OCI-LY1 (cell line): ENCODE measurements around the gene ARID5B.
"Not testable (repeated sequence)": the region's sequence is repeated elsewhere in the genome, so short reads cannot be mapped to it uniquely, and the experiment has no call there.

Experiments
- H2AFZ ChIP-seq: fragments of 200-600 bp; sonication (generic), shearing (Covaris generic); 2 replicates; pipeline ENCODE4 v1.6.0; 2014; ENCODE audit warnings: antibody characterized with exemption, mild to moderate bottlenecking, low read length
- H3F3A ChIP-seq: fragments of 200-600 bp; sonication (generic), shearing (Covaris generic); 2 replicates; pipeline ENCODE4 v1.6.0; 2014; ENCODE audit warnings: mild to moderate bottlenecking, antibody characterized with exemption, low read length, moderate library complexity; ENCODE audit not compliant: insufficient read depth
- H3K27ac ChIP-seq: fragments of 200-600 bp; sonication (generic); 2 replicates; pipeline ENCODE4 v1.5.1; 2014; ENCODE audit warnings: low read length, mixed run types, mild to moderate bottlenecking, low read depth; ENCODE audit not compliant: poor library complexity, severe bottlenecking
- H3K27me3 ChIP-seq: fragments of 200-600 bp; sonication (generic); 2 replicates; pipeline ENCODE4 v1.6.0; 2014; ENCODE audit warnings: antibody characterized with exemption, mild to moderate bottlenecking, low read length, moderate library complexity; ENCODE audit not compliant: insufficient read depth
- H3K36me3 ChIP-seq: fragments of 200-600 bp; sonication (generic); 2 replicates; pipeline ENCODE4 v1.6.1; 2014; ENCODE audit warnings: mild to moderate bottlenecking, antibody characterized with exemption, low read length, moderate library complexity, mixed read lengths; ENCODE audit not compliant: insufficient read depth
- H3K4me1 ChIP-seq: fragments of 200-600 bp; sonication (generic); 2 replicates; pipeline ENCODE4 v1.5.1; 2014; ENCODE audit warnings: mild to moderate bottlenecking, low read length, moderate library complexity; ENCODE audit not compliant: insufficient read depth, severe bottlenecking
- H3K4me2 ChIP-seq: fragments of 200-600 bp; sonication (generic), shearing (Covaris generic); 2 replicates; pipeline ENCODE4 v1.6.1; 2014; ENCODE audit warnings: low read length
- H3K4me3 ChIP-seq: fragments of 200-600 bp; sonication (generic); 2 replicates; pipeline ENCODE4 v1.5.1; 2014; ENCODE audit warnings: low read length, low read depth, mild to moderate bottlenecking, mixed read lengths; ENCODE audit not compliant: poor library complexity, severe bottlenecking
- H3K79me2 ChIP-seq: fragments of 200-600 bp; shearing (Covaris generic); 2 replicates; pipeline ENCODE4 v1.6.1; 2016; ENCODE audit warnings: mixed run types, low read length, mixed read lengths; ENCODE audit not compliant: insufficient read depth
- H3K9ac ChIP-seq: fragments of 200-600 bp; sonication (generic), shearing (Covaris generic); 2 replicates; pipeline ENCODE4 v1.6.1; 2014; ENCODE audit warnings: mild to moderate bottlenecking, low read length, mixed read lengths
- H3K9me2 ChIP-seq: fragments of 200-600 bp; sonication (generic), shearing (Covaris generic); 2 replicates; pipeline ENCODE4 v1.6.1; 2014; ENCODE audit warnings: low read depth, mild to moderate bottlenecking, low read length, mixed read lengths
- H3K9me3 ChIP-seq: fragments of 200-600 bp; shearing (Covaris generic); 2 replicates; pipeline ENCODE4 v1.6.1; 2014; ENCODE audit warnings: low read length, mixed read lengths
- H4K20me1 ChIP-seq: fragments of 200-600 bp; sonication (generic), shearing (Covaris generic); 2 replicates; pipeline ENCODE4 v1.6.0; 2016; ENCODE audit warnings: mild to moderate bottlenecking, low read length; ENCODE audit not compliant: insufficient read depth
- EZH2 ChIP-seq: fragments of 200-600 bp; sonication (generic), shearing (Covaris generic); IDR thresholded peaks from 2 replicates; pipeline ENCODE4 v1.8.0; 2017; ENCODE audit warnings: borderline replicate concordance, mixed run types, mild to moderate bottlenecking, antibody characterized with exemption, low read length, moderate library complexity, mixed read lengths
- TF ChIP-seq, protein P1 (sequence below): fragments of 200-600 bp; sonication (generic), shearing (Covaris generic); IDR thresholded peaks from 2 replicates; pipeline ENCODE4 v1.5.1; 2017; ENCODE audit warnings: mild to moderate bottlenecking, antibody characterized with exemption, low read length, moderate library complexity, mixed read lengths

The ARID5B gene

DNA sequence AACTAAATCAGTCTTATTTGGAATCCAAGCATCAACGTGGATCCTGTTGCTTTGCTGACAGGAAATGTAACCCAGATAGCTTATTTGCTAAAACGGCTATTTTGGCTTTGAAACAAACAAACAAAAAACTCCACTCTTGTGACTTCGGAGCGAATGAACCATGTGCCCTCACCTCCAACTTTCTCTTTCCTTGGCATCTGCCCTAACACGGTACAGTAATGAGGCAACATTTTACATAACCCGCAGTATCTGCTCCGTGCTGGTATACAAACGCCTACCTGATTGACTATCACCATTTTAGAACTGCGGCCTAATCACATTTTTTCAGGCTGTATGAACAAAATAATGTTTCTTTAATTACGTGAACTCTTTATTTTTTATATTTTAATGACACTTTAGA lies 37.5 kb upstream of the ARID5B start:
- Histone ChIP-seq H3F3A (no peaks in the 10 kb centered on the region), H3K4me1 (no peaks in the 10 kb centered on the region), H3K4me2 (no peak overlapping the region), H3K9ac (no peak overlapping the region), H3K4me3 (no peak overlapping the region), H2AFZ (no peak overlapping the region), H4K20me1 (no peaks in the 10 kb centered on the region), H3K27me3 (no peaks in the 10 kb centered on the region), H3K27ac (no peak overlapping the region), H3K36me3 (no peaks in the 10 kb centered on the region; the same call in 1 of the 2 replicates), H3K79me2 (no peaks in the 10 kb centered on the region), H3K9me2 (no peaks in the 10 kb centered on the region), H3K9me3 (no peaks in the 10 kb centered on the region)
- TF ChIP-seq, protein P1, sequence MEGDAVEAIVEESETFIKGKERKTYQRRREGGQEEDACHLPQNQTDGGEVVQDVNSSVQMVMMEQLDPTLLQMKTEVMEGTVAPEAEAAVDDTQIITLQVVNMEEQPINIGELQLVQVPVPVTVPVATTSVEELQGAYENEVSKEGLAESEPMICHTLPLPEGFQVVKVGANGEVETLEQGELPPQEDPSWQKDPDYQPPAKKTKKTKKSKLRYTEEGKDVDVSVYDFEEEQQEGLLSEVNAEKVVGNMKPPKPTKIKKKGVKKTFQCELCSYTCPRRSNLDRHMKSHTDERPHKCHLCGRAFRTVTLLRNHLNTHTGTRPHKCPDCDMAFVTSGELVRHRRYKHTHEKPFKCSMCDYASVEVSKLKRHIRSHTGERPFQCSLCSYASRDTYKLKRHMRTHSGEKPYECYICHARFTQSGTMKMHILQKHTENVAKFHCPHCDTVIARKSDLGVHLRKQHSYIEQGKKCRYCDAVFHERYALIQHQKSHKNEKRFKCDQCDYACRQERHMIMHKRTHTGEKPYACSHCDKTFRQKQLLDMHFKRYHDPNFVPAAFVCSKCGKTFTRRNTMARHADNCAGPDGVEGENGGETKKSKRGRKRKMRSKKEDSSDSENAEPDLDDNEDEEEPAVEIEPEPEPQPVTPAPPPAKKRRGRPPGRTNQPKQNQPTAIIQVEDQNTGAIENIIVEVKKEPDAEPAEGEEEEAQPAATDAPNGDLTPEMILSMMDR: no peak
- no peak for TF ChIP-seq EZH2

DNA sequence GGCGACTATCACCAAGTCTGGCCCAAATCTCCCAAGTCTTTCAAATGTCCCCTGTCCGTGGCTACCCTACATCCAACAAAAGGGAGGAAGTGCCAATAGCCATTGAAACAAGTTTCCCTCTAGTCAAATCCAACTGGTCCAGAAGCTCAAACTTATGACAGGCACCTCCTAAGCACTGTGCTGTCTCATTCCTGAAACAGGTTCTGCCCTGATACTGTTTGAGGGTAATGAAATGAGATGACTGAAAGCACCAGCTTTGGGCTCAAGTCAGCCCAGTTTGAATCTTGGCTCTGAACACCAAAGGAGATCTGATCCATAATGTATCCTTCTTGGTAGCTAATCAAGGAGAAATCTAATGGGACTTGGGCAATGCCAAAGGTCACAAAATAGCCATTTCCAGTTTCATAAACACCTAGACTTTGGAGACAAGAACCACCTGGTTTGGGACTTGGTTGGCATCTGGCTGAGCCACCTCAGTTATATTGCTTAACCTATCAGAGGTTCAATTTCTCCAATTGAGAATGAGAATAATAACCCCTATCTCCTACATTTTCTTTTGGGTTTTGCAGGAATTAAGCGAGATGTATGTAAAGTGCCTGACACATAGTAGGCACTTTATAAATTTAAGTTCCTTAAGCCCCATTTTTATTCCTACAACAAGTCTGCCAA lies 34.7 kb upstream of the ARID5B start:
- Histone ChIP-seq H4K20me1 (no peaks in the 10 kb centered on the region), H3K9me2 (no peaks in the 10 kb centered on the region), H3K79me2 (no peaks in the 10 kb centered on the region), H3K4me2 (peak overlapping the region; percentile 40; the same call in 1 of the 2 replicates), H3K27me3 (no peaks in the 10 kb centered on the region), H3K27ac (no peak overlapping the region), H3K9ac (no peak overlapping the region; the same call in 1 of the 2 replicates), H3K4me3 (peak overlapping the region; percentile 31), H3K4me1 (no peaks in the 10 kb centered on the region), H3F3A (no peaks in the 10 kb centered on the region), H3K36me3 (no peaks in the 10 kb centered on the region; the same call in 1 of the 2 replicates), H3K9me3 (no peaks in the 10 kb centered on the region), H2AFZ (no peak overlapping the region)
- no peak for TF ChIP-seq EZH2
- TF ChIP-seq, protein P1: no peak

DNA sequence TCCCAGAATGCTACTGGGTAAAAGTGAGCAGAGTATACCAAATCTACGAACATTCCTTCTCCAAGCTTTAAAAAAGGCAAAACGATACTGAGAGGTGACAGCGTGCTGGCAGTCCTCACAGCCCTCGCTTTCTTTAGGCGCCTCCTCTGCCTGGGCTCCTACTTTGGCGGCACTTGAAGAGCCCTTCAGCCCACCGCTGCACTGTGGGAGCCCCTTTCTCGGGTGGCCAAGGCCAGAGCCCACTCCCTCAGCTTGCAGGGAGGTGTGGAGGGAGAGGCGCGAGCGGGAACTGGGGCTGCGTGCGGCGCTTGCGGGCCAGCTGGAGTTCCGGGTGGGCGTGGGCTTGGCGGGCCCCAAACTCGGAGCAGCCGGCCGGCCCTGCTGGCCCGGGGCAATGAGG lies 34.1 kb upstream of the ARID5B start:
- H3K27me3 ChIP-seq, H3F3A ChIP-seq, H3K79me2 ChIP-seq, H3K4me1 ChIP-seq, H3K27ac ChIP-seq, H3K9me3 ChIP-seq, H4K20me1 ChIP-seq, H3K9me2 ChIP-seq, H2AFZ ChIP-seq, H3K36me3 ChIP-seq: not testable (repeated sequence)
- H3K4me2 ChIP-seq: peak overlapping the region; percentile 40; the same call in 1 of the 2 replicates
- H3K4me3 ChIP-seq: peak overlapping the region; percentile 31
- peak overlapping the region; percentile 10; the same call in 1 of the 2 replicates for H3K9ac ChIP-seq

DNA sequence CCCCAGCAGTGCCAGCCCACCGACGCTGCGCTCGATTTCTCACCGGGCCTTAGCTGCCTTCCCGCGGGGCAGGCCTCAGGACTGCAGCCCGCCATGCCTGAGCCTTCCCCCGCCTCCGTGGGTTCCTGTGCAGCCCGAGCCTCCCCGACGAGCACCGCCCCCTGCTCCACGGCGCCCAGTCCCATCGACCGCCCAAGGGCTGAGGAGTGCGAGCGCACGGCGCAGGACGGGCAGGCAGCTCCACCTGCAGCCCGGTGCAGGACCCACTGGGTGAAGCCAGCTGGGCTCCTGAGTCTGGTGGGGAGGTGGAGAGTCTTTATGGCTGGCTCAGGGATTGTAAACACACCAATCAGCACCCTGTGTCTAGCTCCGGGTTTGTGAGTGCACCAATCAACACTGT lies 33.7 kb upstream of the ARID5B start:
- H3K36me3 ChIP-seq, H3K79me2 ChIP-seq, H2AFZ ChIP-seq, H3K4me2 ChIP-seq, H3K27ac ChIP-seq, H3K9me2 ChIP-seq, H3F3A ChIP-seq, H3K4me1 ChIP-seq, H4K20me1 ChIP-seq, H3K27me3 ChIP-seq, H3K9me3 ChIP-seq, H3K9ac ChIP-seq: not testable (repeated sequence)
- peak overlapping the region; percentile 31 for H3K4me3 ChIP-seq
